ENCODE data around the gene REEP2.

GRCh38 chr5:138458856-138459255, 20.0 kb downstream of the REEP2 start:
- TF ChIP-seq YY1 (IDR thresholded peaks at IDR 0.05; ENCODE audit: insufficient read depth, insufficient read length): no peak
- no peak for TF ChIP-seq ZNF274 (IDR thresholded peaks at IDR 0.05; ENCODE audit: low read depth, low read length)

All from NT2/D1 (cell line).